Cardiac septum (tissue), 1 donor: ENCODE measurements around the gene IL10. TPM values are rescaled to one million over a fixed set of nuclear protein-coding genes. Genes with fewer than 3 reads are reported as not detected.
"Not testable (repeated sequence)": the region's sequence is repeated elsewhere in the genome, so short reads cannot be mapped to it uniquely, and the experiment has no call there.

ENCODE experiments used
- DNase-seq: peaks from one replicate; pipeline ENCODE4 v3.0.0-alpha.2; 2020; ENCODE audit warnings: low spot score
- intact Hi-C: fragments of 100-400 bp; cut with DNase I; formaldehyde crosslinking; loops from one replicate; pipeline ENCODE4 v1.14.0; 2022
- total RNA-seq: library from RNA; stranded (reverse); fragmentation: NEBNext Ultra II Directional; extraction: Animal tissue kit (Norgen Biotek cat#: 25700); gene quantifications from one replicate; pipeline ENCODE4 v1.2.1, GENCODE V29; 2021
- donor health status: DM: no; HTN: no; CAD: no.

Gene IL10
- total RNA-seq, 1 donor from 2014 or later = 0.43 TPM

DNA sequence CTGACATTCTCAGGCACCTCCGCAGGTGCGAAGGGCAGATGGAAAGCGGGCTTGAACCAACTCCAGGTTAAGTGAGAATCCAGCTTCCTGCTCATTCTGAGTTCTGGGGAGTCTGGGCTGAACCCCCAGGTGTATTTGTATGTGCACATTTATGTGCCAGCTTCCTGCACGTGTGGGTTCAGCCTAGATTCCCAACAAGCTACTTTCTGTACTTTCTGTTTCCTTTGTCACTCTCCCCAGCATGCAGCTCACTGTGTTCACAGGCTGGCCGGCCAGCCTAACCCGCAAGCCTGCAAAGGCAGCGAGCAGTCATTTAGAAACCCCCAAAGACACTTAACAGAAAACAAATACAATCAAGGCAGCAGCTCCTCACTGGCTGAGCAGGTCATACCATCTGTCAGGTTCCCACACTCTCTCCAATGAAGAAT, 3.0 kb downstream of the IL10 start:
- no peak for DNase-seq
- intact Hi-C loops = no loop called here

DNA sequence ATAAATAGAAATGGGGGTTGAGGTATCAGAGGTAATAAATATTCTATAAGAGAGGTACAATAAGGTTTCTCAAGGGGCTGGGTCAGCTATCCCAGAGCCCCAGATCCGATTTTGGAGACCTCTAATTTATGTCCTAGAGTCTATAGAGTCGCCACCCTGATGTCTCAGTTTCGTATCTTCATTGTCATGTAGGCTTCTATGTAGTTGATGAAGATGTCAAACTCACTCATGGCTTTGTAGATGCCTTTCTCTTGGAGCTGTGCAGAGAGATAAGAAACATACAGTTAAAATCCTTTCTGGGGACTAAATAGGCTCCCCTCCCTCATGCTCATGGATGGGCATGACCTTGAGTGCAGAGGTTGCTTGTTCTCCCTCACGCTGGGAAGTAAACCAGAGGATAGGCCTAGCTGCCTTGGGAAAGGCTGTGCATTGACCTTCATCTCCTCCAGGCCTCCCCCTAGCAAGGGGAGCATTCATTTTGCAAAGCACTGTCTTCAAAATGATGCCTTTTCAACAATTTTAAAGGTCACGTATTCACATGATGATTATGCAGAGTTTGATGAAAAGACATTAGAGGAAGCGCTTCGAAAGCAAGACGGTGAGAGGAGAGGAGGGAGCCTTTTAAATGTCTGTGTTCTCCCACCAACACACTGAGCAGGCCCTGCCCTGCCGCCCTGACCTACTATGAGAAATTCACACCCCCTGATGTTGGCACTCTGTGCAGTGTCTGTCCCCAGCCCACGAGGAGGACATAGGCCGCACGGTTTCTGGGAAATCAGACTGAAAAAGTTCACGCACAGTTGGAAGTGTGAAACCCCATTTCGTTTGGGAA, 3.6 kb downstream of the IL10 start:
- intact Hi-C loops = no loop called here
- no peak for DNase-seq

DNA sequence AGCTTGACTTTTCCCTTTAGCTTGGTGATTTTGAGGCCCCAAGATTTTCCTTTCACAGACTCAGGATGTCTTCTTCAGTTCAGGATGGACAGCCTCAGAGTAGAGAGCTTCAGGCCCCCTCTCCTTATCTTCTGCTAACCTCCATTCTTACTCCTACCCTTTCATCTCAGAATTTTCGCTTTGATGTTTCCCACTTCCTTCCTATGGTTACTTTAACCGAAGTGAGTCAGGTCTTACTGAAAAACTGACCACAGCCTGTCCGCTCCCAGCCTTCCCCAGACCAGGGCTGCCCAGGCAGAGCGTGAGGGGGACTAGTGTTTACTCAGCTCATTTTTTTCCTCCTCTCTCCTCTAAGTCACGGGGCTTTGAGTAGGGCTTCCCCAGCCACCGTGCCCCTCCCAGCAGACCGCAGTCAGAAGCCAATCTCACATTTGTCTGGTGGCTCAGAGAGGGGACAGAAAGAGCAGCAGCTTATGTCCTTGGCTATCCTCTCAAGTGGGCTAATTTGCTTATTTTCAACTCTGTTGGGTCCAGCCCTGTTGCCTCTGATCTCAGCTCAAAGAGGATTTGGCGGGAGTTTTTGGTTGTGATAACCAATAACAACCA, 5.9 kb downstream of the IL10 start:
- intact Hi-C loops = no loop called here
- no peak for DNase-seq

DNA sequence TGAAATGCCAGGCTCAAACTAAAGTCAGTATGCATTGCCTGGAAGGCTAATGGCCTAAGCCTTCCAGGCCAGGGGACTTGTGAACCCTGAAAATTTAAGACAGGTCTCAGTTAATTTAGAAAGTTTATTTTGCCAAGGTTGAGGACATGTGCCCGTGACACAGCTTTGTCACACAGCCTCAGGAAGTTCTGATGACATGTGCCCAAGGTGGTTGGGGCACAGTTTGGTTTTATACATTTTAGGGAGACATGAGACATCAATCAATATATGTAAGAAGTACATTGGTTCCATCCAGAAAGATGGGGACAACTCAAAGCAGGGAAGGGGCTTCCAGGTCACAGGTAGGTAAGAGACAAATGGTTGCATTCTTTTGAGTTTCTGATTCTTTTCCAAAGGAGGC, 6.5 kb downstream of the IL10 start:
- intact Hi-C loops, DNase-seq: not testable (repeated sequence)

DNA sequence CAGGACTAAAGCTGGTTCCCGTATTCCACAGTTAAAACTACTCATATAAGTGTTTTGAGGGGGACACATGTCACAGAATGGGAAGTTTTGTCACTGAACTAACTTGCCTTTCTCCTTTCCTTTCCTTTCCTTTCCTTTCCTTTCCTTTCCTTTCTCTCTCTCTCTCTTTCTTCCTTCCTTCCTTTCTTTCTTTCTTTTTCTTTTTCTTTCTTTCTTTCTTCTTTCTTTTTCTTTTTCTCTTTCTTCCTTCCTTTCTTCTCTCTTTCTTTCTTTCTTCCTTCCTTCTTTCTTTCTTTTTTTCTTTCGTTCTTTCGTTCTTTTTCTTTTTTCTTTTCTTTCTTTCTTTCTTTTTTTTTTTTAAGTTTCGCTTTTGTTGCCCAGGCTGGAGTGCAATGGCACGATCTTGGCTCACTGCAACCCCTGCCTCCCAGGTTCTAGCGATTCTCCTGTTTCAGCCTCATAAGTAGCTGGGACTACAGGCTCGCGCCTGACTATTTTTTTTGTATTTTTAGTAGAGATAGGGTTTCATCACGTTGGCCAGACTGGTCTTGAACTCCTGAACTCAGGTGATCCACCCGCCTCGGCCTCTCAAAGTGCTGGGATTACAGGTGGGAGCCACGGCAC, 9.4 kb downstream of the IL10 start:
- DNase-seq, intact Hi-C loops: not testable (repeated sequence)

DNA sequence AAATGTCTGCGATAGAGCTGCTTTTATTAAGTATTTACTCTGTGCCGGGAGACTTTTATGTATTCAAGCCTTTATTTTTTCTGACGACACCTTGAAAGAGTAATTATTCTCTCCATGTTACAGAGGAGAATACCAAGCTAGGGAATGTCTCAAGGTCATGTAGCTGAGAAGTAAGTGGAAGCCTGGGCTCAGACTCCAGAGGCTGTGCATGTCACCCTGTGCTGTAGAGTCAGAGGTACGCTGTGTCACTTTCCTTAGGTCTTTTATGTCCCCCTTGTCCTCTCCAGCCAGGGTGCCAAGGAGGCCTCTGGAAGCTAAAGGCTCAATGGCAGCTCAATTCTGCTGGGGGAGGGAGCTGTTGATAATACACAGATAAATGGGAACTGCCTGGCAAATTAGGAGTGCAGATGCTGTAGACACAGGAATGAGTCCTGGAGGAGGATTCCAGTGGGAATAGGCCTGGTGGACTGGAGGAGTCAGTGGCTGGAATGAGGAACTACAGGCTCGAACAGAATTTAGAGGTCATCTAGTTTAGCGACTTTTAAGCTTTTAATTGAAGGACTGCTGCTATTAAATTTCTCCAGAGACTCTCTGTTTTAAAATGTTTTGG, 11.0 kb downstream of the IL10 start:
- intact Hi-C loops = no loop called here
- no peak for DNase-seq

DNA sequence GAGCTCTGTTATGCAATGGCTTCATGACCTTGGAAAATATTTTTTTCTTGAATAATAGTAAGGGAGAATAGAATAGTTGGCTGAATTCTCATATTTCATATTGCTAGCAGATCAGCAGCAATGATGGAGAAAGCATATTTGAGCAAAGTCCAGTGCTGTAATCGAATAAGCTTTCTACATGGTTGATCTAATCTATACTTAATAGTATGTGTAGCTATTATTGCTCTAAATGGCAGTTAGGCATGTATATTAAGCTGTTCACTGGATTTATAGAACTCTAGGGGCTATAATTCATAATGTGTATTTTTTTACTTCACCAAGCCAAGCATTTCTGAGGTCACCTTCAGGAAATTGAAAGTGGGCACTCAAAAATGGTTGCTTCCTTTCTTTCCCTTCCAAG, 11.7 kb downstream of the IL10 start:
- DNase-seq = no peak
- intact Hi-C loops = no loop called here

DNA sequence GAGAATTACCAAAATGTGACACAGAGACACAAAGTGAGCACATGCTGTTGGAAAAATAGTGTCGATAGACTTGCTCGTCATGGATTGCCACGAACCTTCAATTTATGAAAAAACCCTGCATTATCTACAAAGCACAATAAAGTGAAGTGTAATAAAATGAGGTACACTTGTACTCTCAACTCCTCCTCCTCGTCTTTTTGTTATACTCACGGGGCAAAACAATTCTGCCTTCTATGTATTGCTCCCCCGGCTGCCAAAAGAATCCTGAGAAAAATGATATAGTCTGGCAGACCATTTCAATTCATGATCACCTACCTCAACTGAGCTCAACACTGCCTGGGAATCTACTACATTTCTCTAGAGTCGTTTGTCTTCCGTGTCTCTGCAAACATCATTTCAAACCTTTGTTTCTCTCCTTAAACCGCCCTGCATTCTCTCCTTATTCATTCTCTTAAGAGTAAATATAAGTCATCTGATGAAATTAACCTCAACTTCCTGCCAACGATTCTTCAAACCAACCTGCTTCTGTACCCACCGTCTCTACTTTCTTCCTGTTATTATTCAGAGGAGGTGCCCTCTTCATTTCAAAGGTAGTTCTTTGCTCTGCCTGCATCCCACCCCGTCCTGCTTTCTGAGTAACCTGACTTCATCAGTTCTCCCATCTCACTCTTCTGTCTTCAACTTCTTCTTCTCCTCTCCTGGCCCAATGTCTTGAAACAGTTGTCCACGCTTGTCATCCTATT, 14.6 kb downstream of the IL10 start:
- intact Hi-C loops = no loop called here

DNA sequence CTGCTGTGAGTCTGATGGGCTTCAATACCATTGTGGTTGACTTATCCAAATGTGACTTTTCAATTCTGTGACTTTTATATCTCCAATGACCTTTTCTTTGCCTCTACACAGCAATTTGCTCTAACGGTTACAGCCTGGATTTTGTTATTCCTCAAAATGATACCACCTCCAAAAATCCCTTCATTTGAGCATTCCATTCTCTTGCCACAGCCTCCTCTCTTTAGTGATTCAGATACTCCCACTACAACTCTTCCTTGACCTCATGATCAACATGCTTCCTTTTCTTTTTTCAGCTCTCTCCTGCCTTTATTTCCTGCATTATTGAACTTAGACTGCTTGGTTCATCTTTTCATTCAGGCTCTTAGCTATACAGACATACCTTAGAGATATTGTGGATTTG, 18.3 kb downstream of the IL10 start:
- intact Hi-C loops = no loop called here
- no peak for DNase-seq

More for the DNA sequence above, 14.6 kb downstream of the IL10 start:
- no peak for DNase-seq

DNA sequence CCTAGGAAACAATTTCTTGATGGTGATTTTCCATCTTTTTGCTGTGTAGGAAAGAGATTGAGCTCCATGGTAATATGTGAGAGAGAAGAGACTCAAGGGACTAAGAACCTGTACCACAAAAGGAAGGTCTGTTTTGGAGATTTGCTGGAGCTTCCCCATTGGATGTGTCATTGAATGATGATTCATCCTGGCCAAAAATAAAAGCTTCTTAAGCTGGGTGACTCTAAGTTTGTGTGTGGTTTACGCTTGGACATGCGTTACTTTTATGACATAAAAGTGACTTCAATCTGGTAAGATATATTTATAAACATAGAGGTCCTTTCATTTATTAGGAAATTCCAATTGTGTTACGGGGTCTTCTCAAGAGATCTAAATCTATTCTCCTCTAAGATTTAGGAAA, 19.2 kb downstream of the IL10 start:
- intact Hi-C loops = no loop called here
- DNase-seq = no peak

DNA sequence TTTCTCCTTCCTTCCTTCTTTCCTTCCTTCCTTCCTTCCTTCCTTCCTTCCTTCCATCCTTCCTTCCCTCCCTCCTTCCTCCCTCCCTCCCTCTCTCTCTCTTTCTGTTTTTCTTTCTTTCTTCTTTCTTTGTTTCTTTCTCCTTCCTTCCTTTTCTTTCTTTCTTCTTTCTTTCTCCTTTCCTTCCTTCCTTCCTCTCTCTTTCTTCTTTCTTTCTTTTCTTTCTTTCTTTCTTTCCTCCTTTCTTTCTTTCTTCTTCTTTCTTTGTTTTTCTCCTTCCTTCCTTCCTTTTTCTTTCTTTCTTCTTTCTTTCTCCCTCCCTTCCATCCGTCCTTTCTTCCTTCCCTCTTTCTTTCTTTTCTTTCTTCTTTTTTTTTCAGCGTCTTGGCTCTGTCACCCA, 19.8 kb downstream of the IL10 start:
- intact Hi-C loops = no loop called here
- DNase-seq = no peak

DNA sequence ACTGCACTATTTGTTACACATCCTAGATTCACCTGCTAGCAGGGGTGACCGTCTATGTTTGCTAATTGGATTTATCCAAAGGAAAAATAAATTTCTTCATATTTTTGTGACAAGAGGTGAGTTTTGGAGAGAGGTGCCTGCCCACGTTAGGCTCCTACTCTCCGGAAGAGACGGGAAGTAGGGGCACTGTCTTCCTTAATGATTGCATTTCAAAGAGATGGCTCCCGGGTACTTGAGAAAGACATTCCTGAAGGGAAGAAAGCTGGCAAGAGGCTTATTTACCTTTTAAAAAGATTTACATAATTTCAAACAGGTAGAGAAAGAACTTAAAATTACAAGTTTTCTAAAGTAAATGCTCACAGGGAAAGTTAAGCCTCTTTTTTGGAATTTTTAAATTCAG, 20.4 kb downstream of the IL10 start:
- DNase-seq = no peak
- intact Hi-C loops = no loop called here

DNA sequence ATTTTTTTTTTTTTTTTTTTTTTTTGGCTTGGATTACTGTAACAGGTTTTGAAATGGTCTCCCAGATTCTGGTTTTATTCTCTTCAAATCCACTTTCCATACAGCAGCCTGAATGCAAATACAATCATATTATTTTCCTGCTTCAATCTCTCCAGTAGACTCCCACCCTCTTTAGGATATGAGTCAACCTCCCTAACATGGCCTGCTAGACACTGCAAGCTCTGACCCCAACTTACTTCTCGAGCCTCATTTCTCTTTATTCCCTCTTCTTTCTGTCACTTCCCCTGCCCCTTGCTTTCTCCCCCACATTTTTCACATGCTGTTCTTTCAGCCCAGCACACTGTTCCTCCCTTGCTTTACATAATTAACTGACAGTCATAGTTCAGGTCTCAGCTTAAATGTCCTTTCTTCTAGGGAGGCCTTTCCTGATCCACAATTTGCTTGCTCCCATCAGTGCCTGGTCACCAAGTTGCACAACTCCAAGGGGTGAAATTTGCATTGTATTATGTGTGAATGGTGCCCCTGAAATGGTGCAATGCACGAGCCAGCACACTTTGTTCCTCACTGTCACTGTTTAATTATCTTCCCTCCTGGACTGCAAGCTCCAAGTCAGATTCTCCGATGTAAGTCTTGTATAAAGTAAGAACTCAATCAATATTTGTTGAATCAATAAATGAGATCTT, 23.8 kb downstream of the IL10 start:
- intact Hi-C loops = no loop called here
- DNase-seq = no peak

DNA sequence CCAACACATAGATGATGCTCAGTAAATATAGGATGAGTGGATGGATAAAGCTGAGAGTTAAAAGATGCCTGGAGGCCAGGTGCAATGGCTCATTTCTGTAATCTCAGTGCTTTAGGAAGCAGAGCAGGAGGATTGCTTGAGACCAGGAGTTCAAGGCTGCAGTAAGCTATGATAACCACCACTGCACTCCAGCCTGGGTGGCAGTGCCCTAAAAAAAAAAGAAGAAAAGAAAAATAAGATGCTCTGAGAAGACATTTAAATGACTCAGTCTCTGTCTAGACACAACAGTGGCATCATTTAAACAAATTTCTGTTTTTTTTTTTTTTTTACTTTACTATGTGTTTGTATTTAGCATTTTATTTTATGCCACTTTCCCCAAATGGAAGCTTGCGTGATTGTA, 27.0 kb downstream of the IL10 start:
- intact Hi-C loops = no loop called here
- no peak for DNase-seq

DNA sequence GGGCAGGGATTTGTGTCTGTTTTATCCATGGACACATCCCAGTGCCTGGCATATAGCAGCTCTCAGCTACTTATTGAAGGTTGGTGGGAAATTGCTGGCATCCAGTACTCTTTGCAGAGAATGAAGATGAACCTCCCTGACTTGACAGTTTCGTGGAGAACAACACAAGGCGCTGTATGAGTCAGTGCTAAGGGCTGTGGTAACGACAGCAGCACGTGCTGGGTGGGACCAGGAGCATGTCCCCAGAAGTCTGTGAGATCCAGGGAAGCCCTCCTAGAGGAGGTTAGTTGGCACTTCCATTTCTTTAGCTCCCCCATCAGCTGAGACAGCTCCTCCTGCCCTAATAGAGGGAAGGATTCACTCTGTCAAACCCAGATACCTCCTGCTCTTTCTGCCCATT, 27.6 kb downstream of the IL10 start:
- intact Hi-C loops = no loop called here
- no peak for DNase-seq

DNA sequence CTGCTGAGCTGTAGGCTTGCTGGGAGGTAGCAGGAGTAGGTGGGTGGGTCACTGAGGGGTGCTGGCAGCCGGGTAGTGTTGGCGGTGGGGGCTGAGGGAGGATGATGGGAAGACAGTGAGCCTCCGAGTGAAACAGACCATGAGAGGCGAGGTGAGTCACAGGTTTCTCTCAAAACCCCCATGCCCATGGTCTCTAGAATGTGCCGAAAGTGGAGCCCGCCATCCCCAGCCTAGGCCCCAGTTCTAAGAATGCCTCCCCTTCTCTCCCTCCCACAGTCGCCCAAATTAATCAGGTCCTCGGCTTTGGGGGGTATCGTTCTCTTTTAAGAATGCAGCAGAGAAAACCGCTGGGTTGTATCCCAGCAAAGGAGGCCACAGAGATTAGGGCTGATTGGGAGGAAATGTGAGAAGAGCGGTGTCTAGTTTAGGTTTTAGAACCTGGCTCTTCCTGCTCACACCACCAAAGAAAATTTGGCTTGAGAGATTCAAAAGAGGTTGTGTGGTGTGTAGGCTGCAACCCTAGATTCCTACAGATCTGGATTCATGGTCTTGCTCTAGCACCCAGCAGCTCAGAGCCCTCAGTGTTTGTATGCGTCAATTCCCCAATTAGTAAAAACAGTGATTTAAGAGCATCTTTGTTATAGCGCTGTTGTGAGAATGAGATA, 29.4 kb downstream of the IL10 start:
- intact Hi-C loops = no loop called here

DNA sequence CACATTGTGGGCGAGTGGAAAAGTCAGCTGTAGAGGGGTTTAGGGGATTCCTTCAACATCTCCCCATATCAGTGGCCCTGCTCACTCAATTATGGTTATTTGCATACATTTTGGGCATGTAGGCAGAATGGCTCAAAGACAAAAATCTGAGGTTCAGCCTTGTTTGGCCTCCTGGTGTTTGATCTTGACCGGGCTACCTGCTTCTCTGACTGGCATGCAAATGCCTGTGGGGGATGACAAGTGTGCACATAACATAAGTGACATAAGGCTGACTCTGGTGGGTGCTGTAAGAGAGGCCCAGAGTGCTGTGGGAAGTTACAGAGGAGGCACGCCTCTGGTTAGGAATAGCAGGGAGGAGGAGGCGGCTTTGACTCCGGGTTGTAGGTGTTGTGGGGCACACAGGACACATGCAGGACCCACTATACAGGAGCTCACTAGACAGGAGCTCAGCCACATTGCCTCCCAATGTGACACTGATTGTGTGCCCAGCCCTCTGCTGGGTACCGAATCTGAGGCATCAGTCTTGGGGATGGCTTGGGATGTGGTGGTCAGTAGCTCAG, 31.1 kb downstream of the IL10 start:
- intact Hi-C loops = no loop called here
- DNase-seq = no peak

More for the DNA sequence above, 29.4 kb downstream of the IL10 start:
- no peak for DNase-seq

DNA sequence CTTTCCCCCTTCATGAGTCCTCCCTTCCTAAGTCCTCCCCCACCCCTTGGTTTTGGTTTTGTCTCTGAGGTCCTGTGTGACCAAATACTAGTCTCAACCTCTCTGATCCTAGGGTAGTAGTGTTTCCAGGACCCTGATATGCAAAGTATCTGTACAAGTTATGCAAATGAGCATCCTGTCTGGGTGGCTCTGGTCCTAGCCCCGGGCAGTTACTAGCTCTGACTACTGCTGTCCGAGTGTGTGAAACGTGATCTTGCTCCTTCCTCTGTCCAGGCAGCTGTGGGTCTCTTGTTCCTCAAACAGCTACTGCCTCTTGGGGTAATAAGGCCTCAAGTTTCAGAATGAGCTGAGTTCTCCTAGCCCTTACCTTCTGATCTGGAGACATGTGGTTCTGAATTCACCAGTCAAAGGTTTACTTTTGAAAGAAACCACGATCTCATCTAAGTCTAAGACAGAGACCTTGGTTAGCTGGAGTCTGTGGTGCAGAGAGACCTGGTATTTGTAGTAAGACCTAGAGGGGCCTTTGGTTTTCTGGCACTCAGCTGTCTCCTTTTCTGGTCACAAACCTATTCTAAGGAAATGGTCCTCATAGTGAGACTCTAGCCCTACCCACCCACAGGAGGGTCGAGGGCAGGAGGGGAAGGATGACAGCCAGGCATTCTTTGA, 32.8 kb downstream of the IL10 start:
- no peak for DNase-seq
- intact Hi-C loops = no loop called here
